GM23248 (cell line): ENCODE data around the gene DAB1. TPM values are rescaled to one million over a fixed set of nuclear protein-coding genes. Genes with fewer than 3 reads are reported as not detected.

Experiments used
- DNase-seq: peaks from one replicate; pipeline ENCODE4 v3.0.0-alpha.2; 2015
- H2AFZ ChIP-seq: fragments of 200-600 bp; sonication (generic); 2 replicates; pipeline ENCODE4 v1.6.1; 2016; ENCODE audit warnings: antibody characterized with exemption
- H3F3A ChIP-seq: fragments of 200-600 bp; sonication (generic); 2 replicates; pipeline ENCODE4 v1.6.1; 2016; ENCODE audit warnings: mild to moderate bottlenecking, antibody characterized with exemption, mixed run types; ENCODE audit not compliant: insufficient read depth
- H3K27ac ChIP-seq: fragments of 200-600 bp; sonication (generic); 2 replicates; pipeline ENCODE4 v1.5.1; 2016; ENCODE audit warnings: mild to moderate bottlenecking
- H3K27me3 ChIP-seq: fragments of 200-600 bp; sonication (generic); replicated peaks from 2 replicates; pipeline ENCODE4 v1.6.1; 2016; ENCODE audit warnings: mild to moderate bottlenecking; ENCODE audit not compliant: insufficient read depth
- H3K36me3 ChIP-seq: fragments of 200-600 bp; sonication (generic); 2 replicates; pipeline ENCODE4 v1.6.1; 2016; ENCODE audit warnings: low read depth, mild to moderate bottlenecking
- H3K4me1 ChIP-seq: fragments of 200-600 bp; sonication (generic); 2 replicates; pipeline ENCODE4 v1.6.1; 2016; ENCODE audit warnings: mild to moderate bottlenecking; ENCODE audit not compliant: insufficient read depth
- H3K4me2 ChIP-seq: fragments of 200-600 bp; sonication (generic); one replicate; pipeline ENCODE4 v1.6.1; 2016; ENCODE audit warnings: mild to moderate bottlenecking; ENCODE audit not compliant: unreplicated experiment
- H3K4me3 ChIP-seq: fragments of 200-600 bp; sonication (generic); 2 replicates; pipeline ENCODE4 v1.5.1; 2016; ENCODE audit warnings: mild to moderate bottlenecking
- H3K79me2 ChIP-seq: fragments of 200-600 bp; sonication (generic); 2 replicates; pipeline ENCODE4 v1.6.1; 2016; ENCODE audit warnings: mild to moderate bottlenecking; ENCODE audit not compliant: insufficient read depth
- H3K9ac ChIP-seq: fragments of 200-600 bp; sonication (generic); 2 replicates; pipeline ENCODE4 v1.6.1; 2016; ENCODE audit warnings: mild to moderate bottlenecking
- H3K9me2 ChIP-seq: fragments of 200-600 bp; sonication (generic); 2 replicates; pipeline ENCODE4 v1.6.1; 2016; ENCODE audit warnings: mixed run types, mild to moderate bottlenecking, moderate library complexity; ENCODE audit not compliant: insufficient read depth
- H3K9me3 ChIP-seq: fragments of 200-600 bp; sonication (generic); one replicate; pipeline ENCODE4 v1.6.1; 2017; ENCODE audit warnings: low read depth
- H4K20me1 ChIP-seq: fragments of 200-600 bp; sonication (generic); 2 replicates; pipeline ENCODE4 v1.6.0; 2016; ENCODE audit not compliant: insufficient read depth
- EZH2 ChIP-seq: fragments of 200-600 bp; sonication (generic); IDR thresholded peaks from 2 replicates; pipeline ENCODE4 v1.6.1; 2018; ENCODE audit warnings: antibody characterized with exemption, mild to moderate bottlenecking; ENCODE audit not compliant: insufficient read depth, poor library complexity, severe bottlenecking
- EZH2phosphoT487 ChIP-seq: fragments of 200-600 bp; sonication (generic); IDR thresholded peaks from 2 replicates; pipeline ENCODE4 v1.6.1; 2018; ENCODE audit warnings: antibody characterized with exemption, moderate library complexity, mild to moderate bottlenecking, low read depth; ENCODE audit not compliant: insufficient read depth
- WGBS, 2 experiments: methylation state at CpG; one replicate each; pipeline ENCODE4 v1.1.6; 2015 to 2017; ENCODE audit warnings: low lambda C conversion rate in 2 of 2, low coverage in 1 of 2; ENCODE audit errors: missing lambda C conversion rate in 2 of 2; 5-methylcytosine and 5-hydroxymethylcytosine counted together
- in situ Hi-C: fragments of 300-500 bp; cut with MboI; formaldehyde crosslinking; loops from 2 replicates; pipeline ENCODE4 v1.15.0; 2020
- polyA plus RNA-seq: library from polyadenylated mRNA; unstranded; fragments of >200 nt; fragmentation: Nextera tagmentation; extraction: Ambion mirVana; gene quantifications from 2 replicates; pipeline ENCODE4 v1.2.1, GENCODE V29; 2016
- total RNA-seq: library from RNA; depleted of rRNA; stranded (reverse); fragments of >200 nt; shearing (Covaris generic); gene quantifications from 2 replicates; pipeline ENCODE4 v1.2.3, GENCODE V29; 2014

DAB1 gene
- total and polyA plus RNA-seq, 2 experiments from 2014 or later = 0.11 to 0.39 TPM

- no peaks in the 10 kb centered on the region for H4K20me1 ChIP-seq
- DNase-seq = no peak
- no peaks in the 10 kb centered on the region for H3K79me2 ChIP-seq
- H3K4me3 ChIP-seq = no peak overlapping the region
- no peak overlapping the region for H3K9ac ChIP-seq
- H3K4me2 ChIP-seq = no peak overlapping the region
- H3K27ac ChIP-seq = no peak overlapping the region
- H2AFZ ChIP-seq = no peak overlapping the region
- no peaks in the 10 kb centered on the region for H3F3A ChIP-seq
- no peaks in the 10 kb centered on the region for H3K9me3 ChIP-seq
- no peaks in the 10 kb centered on the region for H3K36me3 ChIP-seq
- no peaks in the 10 kb centered on the region for H3K27me3 ChIP-seq
- H3K9me2 ChIP-seq = no peaks in the 10 kb centered on the region
- TF ChIP-seq EZH2phosphoT487 (no peak), EZH2 (no peak)
- in situ Hi-C loops = no loop called here
- WGBS, 2 experiments = 55 to 65% methylated on average over 6 of the region's 6 CpGs
- H3K4me1 ChIP-seq = no peaks in the 10 kb centered on the region
Observed at GRCh38 chr1:57340334-57341070, 83.4 kb downstream of the DAB1 start.

- TF ChIP-seq EZH2 = no peak
- no peak for TF ChIP-seq EZH2phosphoT487
- in situ Hi-C loops = no loop called here
- H4K20me1 ChIP-seq = no peaks in the 10 kb centered on the region
- H3K4me2 ChIP-seq = no peak overlapping the region
- no peak overlapping the region for H2AFZ ChIP-seq
- DNase-seq = no peak
- H3K36me3 ChIP-seq = no peaks in the 10 kb centered on the region
- H3K27me3 ChIP-seq = no peaks in the 10 kb centered on the region
- H3K4me1 ChIP-seq = no peaks in the 10 kb centered on the region
- no peak overlapping the region for H3K9ac ChIP-seq
- H3K4me3 ChIP-seq = no peak overlapping the region
- H3F3A ChIP-seq = no peaks in the 10 kb centered on the region
- no peaks in the 10 kb centered on the region for H3K9me3 ChIP-seq
- H3K9me2 ChIP-seq = no peaks in the 10 kb centered on the region
- H3K27ac ChIP-seq = no peak overlapping the region
- WGBS, 2 experiments = 43 to 54% methylated on average over 2 to 3 of the region's 3 CpGs
- H3K79me2 ChIP-seq = no peaks in the 10 kb centered on the region
Observed at GRCh38 chr1:57337623-57338022, 86.2 kb downstream of the DAB1 start.

- no peak overlapping the region for H2AFZ ChIP-seq
- in situ Hi-C loops = no loop called here
- H3K9me3 ChIP-seq = no peaks in the 10 kb centered on the region
- no peak overlapping the region for H3K4me3 ChIP-seq
- H3K4me2 ChIP-seq = no peak overlapping the region
- H3K79me2 ChIP-seq = no peaks in the 10 kb centered on the region
- H4K20me1 ChIP-seq = no peaks in the 10 kb centered on the region
- H3K27ac ChIP-seq = no peak overlapping the region
- DNase-seq = no peak
- H3K36me3 ChIP-seq = no peaks in the 10 kb centered on the region
- H3K4me1 ChIP-seq = no peaks in the 10 kb centered on the region
- no peaks in the 10 kb centered on the region for H3K9me2 ChIP-seq
- no peaks in the 10 kb centered on the region for H3F3A ChIP-seq
- H3K27me3 ChIP-seq = no peaks in the 10 kb centered on the region
- WGBS, 2 experiments = 14 to 20% methylated on average over 2 of the region's 2 CpGs
- no peak for TF ChIP-seq EZH2
- no peak for TF ChIP-seq EZH2phosphoT487
- no peak overlapping the region for H3K9ac ChIP-seq
Observed at GRCh38 chr1:57336793-57337192, 87.1 kb downstream of the DAB1 start.

GRCh38 chr1:57331620-57332019 lies 92.2 kb downstream of the DAB1 start:
- H3K4me3 ChIP-seq = no peak overlapping the region
- in situ Hi-C loops = no loop called here
- no peak overlapping the region for H2AFZ ChIP-seq
- no peaks in the 10 kb centered on the region for H3K36me3 ChIP-seq
- no peak for DNase-seq
- H3K9ac ChIP-seq = no peak overlapping the region
- no peaks in the 10 kb centered on the region for H3K9me3 ChIP-seq
- H3F3A ChIP-seq = no peaks in the 10 kb centered on the region
- 40 to 58% methylated on average over 3 of the region's 3 CpGs for WGBS, 2 experiments
- TF ChIP-seq EZH2 (no peak), EZH2phosphoT487 (no peak)
- H3K4me1 ChIP-seq = no peaks in the 10 kb centered on the region
- no peaks in the 10 kb centered on the region for H3K27me3 ChIP-seq
- H3K9me2 ChIP-seq = no peaks in the 10 kb centered on the region
- no peak overlapping the region for H3K4me2 ChIP-seq
- H3K79me2 ChIP-seq = no peaks in the 10 kb centered on the region
- no peak overlapping the region for H3K27ac ChIP-seq
- H4K20me1 ChIP-seq = no peaks in the 10 kb centered on the region
